ENCODE results near the gene ZNF277.

The ZNF277 gene

GRCh38 chr7:112204499-112205342 is 1.8 kb upstream of the ZNF277 start:
- DNase-seq (ENCODE audit: low read depth), result no peak
- peak overlapping the region; percentile 97 for H3K4me3 ChIP-seq (ENCODE audit: control insufficient read depth, low read depth, low read length)
- no peak for TF ChIP-seq CTCF (conservative IDR thresholded peaks at IDR 0.05; ENCODE audit: control insufficient read depth, insufficient read depth, low read depth, low read length)

GRCh38 chr7:112205343-112206237 is 905 bp upstream of the ZNF277 start:
- peak; percentile 67 for DNase-seq (ENCODE audit: low read depth)
- no peak for TF ChIP-seq CTCF (conservative IDR thresholded peaks at IDR 0.05; ENCODE audit: control insufficient read depth, insufficient read depth, low read depth, low read length)
- peak overlapping the region; percentile 97 for H3K4me3 ChIP-seq (ENCODE audit: control insufficient read depth, low read depth, low read length)

- no peak for DNase-seq (ENCODE audit: low read depth)
- peak overlapping the region; percentile 97 for H3K4me3 ChIP-seq (ENCODE audit: control insufficient read depth, low read depth, low read length)
- no peak for TF ChIP-seq CTCF (conservative IDR thresholded peaks at IDR 0.05; ENCODE audit: control insufficient read depth, insufficient read depth, low read depth, low read length)
These were observed 597 bp downstream of the ZNF277 start for GRCh38 chr7:112206991-112207592.

DNA sequence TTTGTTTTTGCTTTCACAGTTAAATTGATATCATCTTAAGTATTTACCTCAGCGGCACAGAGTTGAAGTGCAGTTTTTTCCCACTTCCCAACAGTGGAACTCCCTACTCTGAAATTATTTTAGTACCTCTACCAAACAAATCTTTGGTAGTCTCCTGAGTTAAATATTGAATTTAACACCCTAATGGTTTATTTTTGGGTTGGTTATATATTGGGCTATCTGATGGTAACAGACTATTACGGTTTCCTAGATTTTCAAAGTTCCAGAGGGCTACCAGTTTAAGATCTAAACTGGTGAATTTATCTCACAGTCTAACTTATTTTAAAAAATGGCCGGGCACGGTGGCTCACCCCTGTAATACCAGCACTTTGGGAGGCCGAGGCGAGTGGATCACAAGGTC is 1.3 kb downstream of the ZNF277 start:
- DNase-seq (ENCODE audit: low read depth), result no peak
- peak overlapping the region; percentile 97 for H3K4me3 ChIP-seq (ENCODE audit: control insufficient read depth, low read depth, low read length)
- no peak for TF ChIP-seq CTCF (conservative IDR thresholded peaks at IDR 0.05; ENCODE audit: control insufficient read depth, insufficient read depth, low read depth, low read length)

DNA sequence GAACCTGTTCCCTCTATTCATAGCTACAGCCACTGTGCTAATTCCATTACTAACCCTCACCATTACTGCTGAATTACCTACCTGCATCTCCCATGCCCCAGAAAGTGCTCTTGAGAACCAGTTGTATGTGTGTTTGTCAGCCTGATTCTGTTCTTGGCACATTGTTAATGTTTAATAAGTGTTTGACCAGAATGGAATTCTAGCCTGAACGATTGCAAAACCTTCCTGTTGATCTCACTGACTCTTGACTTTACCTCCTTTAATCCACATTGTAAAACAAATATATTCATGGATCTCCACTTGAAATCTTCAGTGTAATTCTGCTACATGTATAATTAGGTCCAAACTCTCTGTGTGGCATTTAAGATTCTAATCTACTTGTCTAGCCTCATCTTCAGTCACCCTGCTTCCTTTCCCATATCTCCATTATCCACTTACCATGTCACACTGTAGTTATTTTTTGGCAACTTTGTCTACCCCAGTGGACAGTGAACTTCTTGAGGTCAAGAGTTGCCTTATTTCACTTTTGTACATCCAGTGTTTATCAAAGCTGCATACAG is 4.9 kb downstream of the ZNF277 start:
- TF ChIP-seq CTCF (conservative IDR thresholded peaks at IDR 0.05; ENCODE audit: control insufficient read depth, insufficient read depth, low read depth, low read length), result no peak
- peak; percentile 68 for DNase-seq (ENCODE audit: low read depth)
- H3K4me3 ChIP-seq (ENCODE audit: control insufficient read depth, low read depth, low read length), result no peak overlapping the region

- no peak overlapping the region for H3K4me3 ChIP-seq (ENCODE audit: control insufficient read depth, low read depth, low read length)
- no peak for TF ChIP-seq CTCF (conservative IDR thresholded peaks at IDR 0.05; ENCODE audit: control insufficient read depth, insufficient read depth, low read depth, low read length)
- DNase-seq (ENCODE audit: low read depth), result no peak
These were observed 6.1 kb downstream of the ZNF277 start for GRCh38 chr7:112212571-112212970.
